K562 (cell line): ENCODE results near the gene ENDOG. TPM values are rescaled to one million over a fixed set of nuclear protein-coding genes. Genes with fewer than 3 reads are reported as not detected.

ENCODE experiments used
- ATAC-seq: fragments of 200-7000 bp; cut with Tn5 transposase; 3 replicates; pipeline ENCODE4 v1.9.1; 2020; ENCODE audit warnings: moderate library complexity
- BruUV-seq: library from RNA; stranded (reverse); fragments of 400-500 nt; replicated peaks from 2 replicates; lab custom pipeline; 2021; lab: Mats Ljungman, UMichigan
- CTCF ChIA-PET: fragments of 300-600 bp; formaldehyde crosslinking; extraction: SDS; loops from one replicate; lab custom pipeline; 2021; ENCODE audit warnings: low intra/inter-chr PET ratio; lab: Yijun Ruan, JAX
- POLR2A ChIA-PET: fragments of 300-600, 350-650 bp; sonication (Branson Sonifier 250); formaldehyde crosslinking; extraction: SDS; loops from one replicate; lab custom pipeline; 2021; ENCODE audit warnings: antibody characterized with exemption, inconsistent platforms; lab: Yijun Ruan, JAX
- DNase-seq, 4 experiments: peaks; one replicate each; pipeline versions ENCODE4 v3.0.0 to v3.0.0-alpha.2; 2011 to 2018; ENCODE audit warnings: low spot score in 3 of 4, mixed read lengths in 3 of 4; ENCODE audit errors: extremely low read depth in 1 of 4
- FAIRE-seq: peaks from 2 replicates; lab custom pipeline; 2011; peaks lifted over from hg19 to GRCh38; lab: Jason Lieb, UNC
- H2AFZ ChIP-seq: 2 replicates; pipeline ENCODE4 v1.6.0; 2011; ENCODE audit warnings: low read depth, low read length, control low read depth, inconsistent platforms
- H3K27ac ChIP-seq: fragments of 200-600 bp; 3 replicates; pipeline ENCODE4 v1.8.0; 2011; ENCODE audit warnings: low read depth, mild to moderate bottlenecking, control low read depth, inconsistent platforms, low read length, moderate library complexity, mixed read lengths; ENCODE audit errors: extremely low read depth
- H3K27me3 ChIP-seq, 2 experiments: fragments of 300-600 bp in 1 of 2; 2 replicates in 1 of 2; 3 replicates in 1 of 2; pipeline versions ENCODE4 v1.6.0 to v1.8.0; 2011; ENCODE audit warnings: inconsistent platforms in 2 of 2, low read length in 2 of 2, mild to moderate bottlenecking in 1 of 2, mixed read lengths in 1 of 2, moderate library complexity in 1 of 2; ENCODE audit not compliant: control insufficient read depth in 2 of 2, insufficient read depth in 2 of 2
- H3K36me3 ChIP-seq: fragments of 300-600 bp; 3 replicates; pipeline ENCODE4 v1.8.0; 2011; ENCODE audit warnings: mild to moderate bottlenecking, low read length, inconsistent platforms; ENCODE audit not compliant: control insufficient read depth, insufficient read depth
- H3K4me1 ChIP-seq, 2 experiments: fragments of 200-600 bp in 1 of 2; replicated peaks in 1 of 2; 2 replicates in 1 of 2; 3 replicates in 1 of 2; pipeline versions ENCODE4 v1.5.1 to v1.8.0; 2011; ENCODE audit warnings: inconsistent platforms in 2 of 2, low read length in 2 of 2, mild to moderate bottlenecking in 1 of 2, mixed read lengths in 1 of 2, moderate library complexity in 1 of 2; ENCODE audit not compliant: control insufficient read depth in 2 of 2, insufficient read depth in 2 of 2
- H3K4me2 ChIP-seq: 2 replicates; pipeline ENCODE4 v1.6.1; 2011; ENCODE audit warnings: low read length, control low read depth, inconsistent platforms, mixed read lengths; ENCODE audit not compliant: insufficient read depth
- H3K4me3 ChIP-seq: fragments of 200-600 bp; sonication (generic), shearing (Covaris generic); 2 replicates; pipeline ENCODE4 v1.5.1; 2016; ENCODE audit warnings: control low read depth, inconsistent platforms
- H3K79me2 ChIP-seq: fragments of 200-600 bp; 3 replicates; pipeline ENCODE4 v1.8.0; 2011; ENCODE audit warnings: low read length, inconsistent platforms; ENCODE audit not compliant: control insufficient read depth, insufficient read depth
- H3K9ac ChIP-seq, 2 experiments: 2 replicates each; pipeline versions ENCODE4 v1.6.0 to v1.6.1; 2011; ENCODE audit warnings: low read depth in 2 of 2, low read length in 2 of 2, control low read depth in 1 of 2, inconsistent platforms in 1 of 2, mild to moderate bottlenecking in 1 of 2, mixed read lengths in 1 of 2; ENCODE audit not compliant: insufficient read depth in 1 of 2
- H3K9me1 ChIP-seq: one replicate; pipeline ENCODE4 v1.6.0; 2011; ENCODE audit warnings: inconsistent platforms, mild to moderate bottlenecking, low read length, moderate library complexity; ENCODE audit not compliant: control insufficient read depth, insufficient read depth
- H3K9me3 ChIP-seq: replicated peaks from 2 replicates; pipeline ENCODE4 v1.5.1; 2011; ENCODE audit warnings: low read depth, low read length, inconsistent platforms; ENCODE audit not compliant: control insufficient read depth, insufficient read depth
- H4K20me1 ChIP-seq: replicated peaks from 2 replicates; pipeline ENCODE4 v1.6.1; 2011; ENCODE audit warnings: low read length, inconsistent platforms, mixed read lengths; ENCODE audit not compliant: control insufficient read depth, insufficient read depth
- BHLHE40 ChIP-seq: IDR thresholded peaks from 2 replicates; pipeline ENCODE4 v1.6.1; 2011; ENCODE audit warnings: low read length, improper control_type of control experiment
- ZBTB33 ChIP-seq: sonication (generic); formaldehyde crosslinking; IDR thresholded peaks from 2 replicates; pipeline ENCODE4 v1.8.1; 2023; ENCODE audit warnings: mild to moderate bottlenecking, missing genetic modification reagents
- ZNF121 ChIP-seq: sonication (generic); formaldehyde crosslinking; conservative IDR thresholded peaks from 2 replicates; pipeline ENCODE4 v1.8.0; 2022; ENCODE audit warnings: missing genetic modification reagents
- ZNF23 ChIP-seq: fragments of 250-450 bp; sonication (Bioruptor Pico); IDR thresholded peaks from 2 replicates; pipeline ENCODE4 v1.4.0; 2020; ENCODE audit warnings: mild to moderate bottlenecking
- ZNF316 ChIP-seq: fragments of 450-650 bp; IDR thresholded peaks from 2 replicates; pipeline ENCODE4 v1.6.1; 2016
- ZNF384 ChIP-seq: IDR thresholded peaks from 2 replicates; pipeline ENCODE4 v1.6.1; 2012; ENCODE audit warnings: low read depth, low read length, improper control_type of control experiment
- WGBS: fragments of 100-300 bp; shearing (Covaris generic); methylation state at CpG from one replicate; pipeline ENCODE4 v1.1.6; 2016; ENCODE audit warnings: low coverage, mixed read lengths; ENCODE audit not compliant: insufficient coverage; ENCODE audit errors: missing lambda C conversion rate; 5-methylcytosine and 5-hydroxymethylcytosine counted together
- in situ Hi-C: fragments of 300-500 bp; cut with MboI; formaldehyde crosslinking; loops from 4 replicates; pipeline ENCODE4 v1.15.0; 2018; ENCODE audit warnings: inconsistent platforms, mixed read lengths
- intact Hi-C: fragments of 100-400 bp; cut with micrococcal nuclease; formaldehyde crosslinking; loops from 2 replicates; pipeline ENCODE4 v1.14.2; 2022
- polyA plus RNA-seq, 8 experiments: library from polyadenylated mRNA; depleted of rRNA in 4 of 8; stranded (reverse) in 5 of 8; unstranded in 3 of 8; fragments of >200 nt; fragmentation: Nextera tagmentation in 2 of 8; fragmentation: Illumina TruSeq in 1 of 8; extraction: Ambion mirVana in 2 of 8; extraction: Trizol in 1 of 8; gene quantifications; 2 replicates each; pipeline versions ENCODE4 v1.2.1 to v1.2.3, GENCODE V29; 2011 to 2014; ENCODE audit warnings: inconsistent platforms in 1 of 8, missing spikeins in 1 of 8
- total RNA-seq, 7 experiments: library from RNA; depleted of rRNA in 6 of 7; stranded (reverse); fragments of >200 nt in 6 of 7; fragmentation: Illumina TruSeq in 2 of 7; extraction: Trizol in 2 of 7; gene quantifications; 2 replicates each; pipeline versions ENCODE4 v1.2.1 to v1.2.3, GENCODE V29; 2011 to 2021; ENCODE audit warnings: low replicate concordance in 1 of 7
- TF ChIP-seq, protein P1 (sequence below), 3 experiments: IDR thresholded peaks in 2 of 3; conservative IDR thresholded peaks in 1 of 3; 2 replicates each; pipeline ENCODE4 v1.5.1; 2011 to 2012; ENCODE audit warnings: low read length in 3 of 3, mild to moderate bottlenecking in 3 of 3, control low read depth in 2 of 3, improper control_type of control experiment in 1 of 3, inconsistent platforms in 1 of 3, low read depth in 1 of 3, mixed read lengths in 1 of 3, moderate library complexity in 1 of 3; ENCODE audit not compliant: insufficient read depth in 2 of 3

ENDOG gene
- total and polyA plus RNA-seq, 9 of the 15 experiments (the other 6 are each of a cell fraction or from before 2014, with no cell fraction given): 1.2 to 91.0 (median 25.5) TPM

DNA sequence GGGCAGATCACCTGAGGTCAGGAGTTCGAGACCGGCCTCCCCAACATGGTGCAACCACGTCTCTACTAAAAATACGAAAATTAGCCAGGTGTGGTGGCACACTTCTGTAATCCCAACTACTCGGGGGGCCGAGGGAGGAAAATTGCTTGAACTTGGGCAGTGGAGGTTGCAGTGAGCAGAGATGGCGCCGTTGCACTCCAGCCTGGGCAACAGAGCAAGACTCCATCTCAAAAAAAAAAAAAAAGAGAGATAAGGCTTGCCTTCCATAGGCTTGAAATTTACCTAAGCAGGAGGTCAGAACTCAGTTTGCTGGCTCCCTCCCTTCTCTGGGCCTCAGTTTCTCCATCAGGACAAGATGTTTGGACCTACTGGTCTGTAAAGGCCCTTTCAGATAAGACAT lies 10.0 kb downstream of the ENDOG start:
- Histone ChIP-seq H3K9ac (peak overlapping the region; percentile 82 to 97), H3K36me3 (peaks cover 62% of the 10 kb centered on the region; the same call in 2 of the 3 replicates), H3K27me3 (no peaks in the 10 kb centered on the region), H3K4me2 (peak overlapping the region; percentile 92), H3K27ac (no peak overlapping the region), H3K4me1 (peaks cover 5 to 42% of the 10 kb centered on the region in 2 experiments; a peak in 4 of 5 replicates), H3K9me1 (no peaks in the 10 kb centered on the region)
- in situ Hi-C loops: no loop called here
- ATAC-seq: no peak
- 92% methylated on average over 8 of the region's 8 CpGs for WGBS
- POLR2A ChIA-PET: interaction anchor here (0.7 to 1.0 kb wide), 3 partner anchors 9 to 94 kb away, joined by 3 to 4 read pairs (median 3); no protein-coding TSS in a partner anchor
- no TSS peak for BruUV-seq
- TF ChIP-seq, protein P1, sequence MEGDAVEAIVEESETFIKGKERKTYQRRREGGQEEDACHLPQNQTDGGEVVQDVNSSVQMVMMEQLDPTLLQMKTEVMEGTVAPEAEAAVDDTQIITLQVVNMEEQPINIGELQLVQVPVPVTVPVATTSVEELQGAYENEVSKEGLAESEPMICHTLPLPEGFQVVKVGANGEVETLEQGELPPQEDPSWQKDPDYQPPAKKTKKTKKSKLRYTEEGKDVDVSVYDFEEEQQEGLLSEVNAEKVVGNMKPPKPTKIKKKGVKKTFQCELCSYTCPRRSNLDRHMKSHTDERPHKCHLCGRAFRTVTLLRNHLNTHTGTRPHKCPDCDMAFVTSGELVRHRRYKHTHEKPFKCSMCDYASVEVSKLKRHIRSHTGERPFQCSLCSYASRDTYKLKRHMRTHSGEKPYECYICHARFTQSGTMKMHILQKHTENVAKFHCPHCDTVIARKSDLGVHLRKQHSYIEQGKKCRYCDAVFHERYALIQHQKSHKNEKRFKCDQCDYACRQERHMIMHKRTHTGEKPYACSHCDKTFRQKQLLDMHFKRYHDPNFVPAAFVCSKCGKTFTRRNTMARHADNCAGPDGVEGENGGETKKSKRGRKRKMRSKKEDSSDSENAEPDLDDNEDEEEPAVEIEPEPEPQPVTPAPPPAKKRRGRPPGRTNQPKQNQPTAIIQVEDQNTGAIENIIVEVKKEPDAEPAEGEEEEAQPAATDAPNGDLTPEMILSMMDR (IDR thresholded peaks at IDR 0.05 in 2 of 3, conservative IDR thresholded peaks at IDR 0.05 in 1 of 3; ENCODE audit: insufficient read depth in 2 of 3, low read depth in 1 of 3, low read length in 3 of 3): peak in 1 of 3 experiments; percentile 14; a peak in 1 of 6 replicates
- TF ChIP-seq ZBTB33 (CRISPR knock-in tag) (peak; percentile 70), BHLHE40 (no peak), ZNF121 (peak; percentile 89), ZNF316 (peak; percentile 31; the same call in 1 of the 2 replicates), ZNF384 (peak; percentile 63), ZNF23 (CRISPR knock-in tag) (no peak)
- TF ChIP-seq, all 486 proteins: peak for 5
- no peaks in the 10 kb centered on the region for H4K20me1 ChIP-seq
- peak overlapping the region; percentile 80 for H3K4me3 ChIP-seq
- no peak overlapping the region for H2AFZ ChIP-seq
- CTCF ChIA-PET: no interaction called here
- peaks cover 17% of the 10 kb centered on the region for H3K79me2 ChIP-seq
- FAIRE-seq (no peak), DNase-seq (no peak)
- no peaks in the 10 kb centered on the region for H3K9me3 ChIP-seq
- intact Hi-C loops: no loop called here
